Right forelimb (tissue), 1 donor: ENCODE results near the gene TLK2.

Experiments used
- DNase-seq: peaks from one replicate; pipeline ENCODE4 v3.0.0-alpha.2; 2018

Gene TLK2

DNA sequence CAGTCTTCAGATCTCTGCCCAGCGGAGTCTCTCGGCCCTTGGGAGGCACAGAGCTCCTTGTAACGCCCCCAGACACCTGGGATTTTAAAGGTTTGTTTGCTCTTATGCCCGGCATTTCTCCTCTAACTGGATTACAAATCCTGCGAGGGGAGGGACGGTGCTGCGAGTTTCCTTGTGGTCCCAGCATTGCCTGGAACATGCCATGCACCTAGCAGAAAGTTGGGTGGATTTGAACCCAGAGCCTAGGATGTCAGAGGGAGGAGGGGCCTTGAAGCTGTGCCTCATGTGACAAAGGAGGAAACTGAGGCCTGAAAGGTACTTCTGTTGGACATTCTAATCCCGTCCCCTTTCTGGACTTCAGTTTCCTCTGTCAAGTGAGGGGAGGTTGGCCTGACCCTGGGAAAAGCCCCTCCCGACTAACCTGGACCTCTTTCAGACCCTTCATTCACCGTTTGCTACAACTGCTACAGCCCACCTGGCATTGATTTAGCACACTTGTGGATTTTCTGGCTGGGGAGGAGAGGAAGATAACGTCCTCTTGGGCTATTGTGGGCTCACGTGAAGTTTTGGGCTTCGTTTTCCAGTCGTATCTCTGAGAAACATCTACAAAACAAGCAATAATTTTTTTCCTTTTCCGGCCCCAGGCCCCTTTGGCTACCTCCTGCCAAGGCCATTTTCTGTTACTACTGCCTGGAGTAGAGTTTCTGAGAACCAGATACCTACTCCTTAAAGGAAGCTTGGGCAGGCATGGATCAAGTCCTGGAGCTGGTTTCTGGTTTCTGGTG is 179.7 kb downstream of the TLK2 start:
- no peak for DNase-seq

DNA sequence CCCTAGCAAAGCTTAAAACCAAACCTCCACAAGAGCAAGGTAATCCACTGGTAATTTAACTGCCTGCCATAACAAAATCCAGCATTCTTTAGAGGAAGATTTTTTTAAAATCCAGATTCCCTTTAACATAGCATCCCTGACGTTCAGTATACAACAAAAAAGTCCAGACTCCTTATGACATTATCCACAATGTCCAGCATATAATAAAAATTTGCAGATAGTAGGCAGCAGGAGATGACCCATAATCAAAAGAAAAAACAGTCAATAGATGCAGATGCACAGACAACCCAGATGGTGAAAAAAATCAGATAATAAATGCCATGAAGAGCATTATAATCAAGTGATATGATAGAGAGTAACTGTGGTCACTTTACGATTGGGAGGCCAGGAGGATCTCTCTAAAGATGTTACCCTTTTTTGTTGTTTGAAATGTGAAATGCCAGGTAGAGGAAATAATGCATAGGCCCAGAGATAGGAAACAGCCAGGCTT is 182.0 kb downstream of the TLK2 start:
- DNase-seq: no peak

DNA sequence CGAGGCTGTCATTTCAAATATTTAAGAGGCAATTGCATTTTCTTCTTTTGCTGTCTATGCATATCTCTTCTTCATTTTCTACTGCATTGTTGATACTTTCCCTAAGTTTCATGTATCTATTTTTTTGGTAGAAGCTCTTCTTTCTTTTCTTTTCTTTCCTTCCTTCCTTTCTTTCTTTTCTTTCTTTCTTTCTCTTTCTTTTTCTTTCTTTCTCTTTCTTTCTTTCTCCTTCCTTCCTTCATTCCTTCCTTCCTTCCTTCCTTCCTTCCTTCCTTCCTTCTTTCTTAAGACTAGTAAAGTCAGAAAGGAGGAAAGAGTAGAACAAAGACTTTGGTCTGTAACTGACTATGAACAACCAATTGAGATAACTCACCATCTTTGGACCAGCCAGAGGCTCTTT is 182.7 kb downstream of the TLK2 start:
- no peak for DNase-seq

DNA sequence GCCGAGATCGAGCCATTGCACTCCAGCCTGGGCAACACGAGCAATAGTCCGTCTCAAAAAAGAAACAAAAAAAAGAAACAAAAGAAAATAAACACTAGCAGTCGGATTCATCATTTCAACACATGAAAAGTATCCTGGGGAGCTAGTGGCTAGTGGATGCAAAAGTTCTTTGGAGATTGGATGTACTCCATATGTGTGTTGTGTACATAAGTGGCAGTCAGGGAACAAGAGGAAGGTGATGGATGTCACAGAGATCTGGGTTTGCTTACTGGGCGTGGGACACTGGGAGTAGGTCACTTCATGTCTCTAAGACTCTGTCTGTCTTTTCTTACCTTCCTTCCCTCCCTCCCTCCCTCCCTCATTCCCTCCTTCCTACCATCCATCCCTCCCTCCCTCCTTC is 184.2 kb downstream of the TLK2 start:
- no peak for DNase-seq
